ENCODE measurements around the gene HES6.
A peak's percentile ranks its signal among the peaks of the same experiment; 100 is the strongest.

HES6 gene

GRCh38 chr2:238239863-238240756 is at the start of gene HES6:
HES6 (minus strand) TSS chr2:238240038; CDS start chr2:238239905, 133 bp downstream.
- DNase-seq, result peak; percentile 85 to 93

- no peak for DNase-seq
Observed at GRCh38 chr2:238289574-238289973, 49.7 kb upstream of the HES6 start.

GRCh38 chr2:238288650-238289573 is 49.1 kb upstream of the HES6 start:
- peak; percentile 96 to 98 for DNase-seq

- peak; percentile 64 to 78 for DNase-seq
Observed at GRCh38 chr2:238287737-238288649, 48.2 kb upstream of the HES6 start, which contains the start of gene PER2. PER2 (minus strand) TSS chr2:238288610; CDS start chr2:238277936, 10,674 bp downstream.

- no peak for DNase-seq
Observed at GRCh38 chr2:238286987-238287736, 47.3 kb upstream of the HES6 start.

GRCh38 chr2:238286551-238286950 is 46.7 kb upstream of the HES6 start:
- peak in 1 of 2 donors; percentile 7 for DNase-seq

GRCh38 chr2:238286095-238286494 is 46.3 kb upstream of the HES6 start:
- DNase-seq, result no peak

GRCh38 chr2:238285653-238286082 is 45.8 kb upstream of the HES6 start:
- no peak for DNase-seq

GRCh38 chr2:238284802-238285515 is 45.1 kb upstream of the HES6 start:
- DNase-seq, result no peak

- no peak for DNase-seq
Observed at GRCh38 chr2:238282861-238283738, 43.3 kb upstream of the HES6 start.

GRCh38 chr2:238281826-238282480 is 42.1 kb upstream of the HES6 start:
- no peak for DNase-seq

GRCh38 chr2:238280083-238280825 is 40.4 kb upstream of the HES6 start:
- no peak for DNase-seq

- DNase-seq, result no peak
Observed at GRCh38 chr2:238279324-238279682, 39.5 kb upstream of the HES6 start.

- no peak for DNase-seq
Observed at GRCh38 chr2:238278626-238279323, 38.9 kb upstream of the HES6 start.

GRCh38 chr2:238277695-238278094 is 37.9 kb upstream of the HES6 start:
- no peak for DNase-seq

GRCh38 chr2:238274152-238274865 is 34.5 kb upstream of the HES6 start:
- no peak for DNase-seq

GRCh38 chr2:238273433-238273832 is 33.6 kb upstream of the HES6 start:
- DNase-seq, result peak; percentile 31 to 33
